ENCODE data around the gene BDP1.
"Not testable (repeated sequence)": the region's sequence is repeated elsewhere in the genome, so short reads cannot be mapped to it uniquely, and the experiment has no call there.

GRCh38 chr5:71609916-71610315, 154.5 kb downstream of the BDP1 start:
- not testable (repeated sequence) for TF ChIP-seq CTCF (IDR thresholded peaks at IDR 0.05; ENCODE audit: low read depth, low read length); EZH2phosphoT487 (IDR thresholded peaks at IDR 0.05; ENCODE audit: low read depth)

Measured in OCI-LY3 (cell line).